Astrocyte of the spinal cord (primary cell): Measurements from ENCODE around the gene SMARCC2.

ENCODE experiments used
- DNase-seq: peaks from one replicate; pipeline ENCODE4 v3.0.0; 2011; ENCODE audit warnings: low read depth, low spot score
- H3K4me3 ChIP-seq: 2 replicates; pipeline ENCODE4 v1.5.1; 2011; ENCODE audit warnings: low read depth, mild to moderate bottlenecking, low read length, moderate library complexity
- in situ Hi-C: cut with HindIII; loops from 2 replicates; pipeline ENCODE4 v1.10.0; 2017; ENCODE audit warnings: low sequenced_read_pairs
- TF ChIP-seq, protein P1 (sequence below): IDR thresholded peaks from 2 replicates; pipeline ENCODE4 v1.5.1; 2012; ENCODE audit warnings: low read depth, mild to moderate bottlenecking, low read length, inconsistent platforms

SMARCC2 gene

DNA sequence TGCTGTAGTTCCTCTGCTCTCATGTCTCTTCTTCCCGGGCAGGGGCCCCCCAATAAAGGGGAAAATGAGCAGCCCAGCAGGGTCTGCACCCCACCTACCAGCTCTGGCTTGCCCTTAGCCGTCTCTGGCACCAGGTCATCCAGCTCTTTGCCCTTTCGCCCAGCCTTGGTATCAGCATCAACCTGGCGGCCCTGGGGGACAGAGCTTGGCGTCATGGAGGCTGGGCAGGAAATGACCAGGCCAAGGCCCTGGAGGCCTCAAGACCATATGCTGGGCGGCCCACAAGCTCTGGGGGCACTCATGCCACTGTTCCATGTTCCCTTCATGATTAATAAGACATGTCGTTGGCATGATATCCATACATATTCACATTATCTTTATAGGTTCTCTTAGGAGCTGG lies 16.4 kb downstream of the SMARCC2 start:
- TF ChIP-seq, protein P1, sequence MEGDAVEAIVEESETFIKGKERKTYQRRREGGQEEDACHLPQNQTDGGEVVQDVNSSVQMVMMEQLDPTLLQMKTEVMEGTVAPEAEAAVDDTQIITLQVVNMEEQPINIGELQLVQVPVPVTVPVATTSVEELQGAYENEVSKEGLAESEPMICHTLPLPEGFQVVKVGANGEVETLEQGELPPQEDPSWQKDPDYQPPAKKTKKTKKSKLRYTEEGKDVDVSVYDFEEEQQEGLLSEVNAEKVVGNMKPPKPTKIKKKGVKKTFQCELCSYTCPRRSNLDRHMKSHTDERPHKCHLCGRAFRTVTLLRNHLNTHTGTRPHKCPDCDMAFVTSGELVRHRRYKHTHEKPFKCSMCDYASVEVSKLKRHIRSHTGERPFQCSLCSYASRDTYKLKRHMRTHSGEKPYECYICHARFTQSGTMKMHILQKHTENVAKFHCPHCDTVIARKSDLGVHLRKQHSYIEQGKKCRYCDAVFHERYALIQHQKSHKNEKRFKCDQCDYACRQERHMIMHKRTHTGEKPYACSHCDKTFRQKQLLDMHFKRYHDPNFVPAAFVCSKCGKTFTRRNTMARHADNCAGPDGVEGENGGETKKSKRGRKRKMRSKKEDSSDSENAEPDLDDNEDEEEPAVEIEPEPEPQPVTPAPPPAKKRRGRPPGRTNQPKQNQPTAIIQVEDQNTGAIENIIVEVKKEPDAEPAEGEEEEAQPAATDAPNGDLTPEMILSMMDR, result no peak
- in situ Hi-C loops, result no loop called here
- no peak for DNase-seq

DNA sequence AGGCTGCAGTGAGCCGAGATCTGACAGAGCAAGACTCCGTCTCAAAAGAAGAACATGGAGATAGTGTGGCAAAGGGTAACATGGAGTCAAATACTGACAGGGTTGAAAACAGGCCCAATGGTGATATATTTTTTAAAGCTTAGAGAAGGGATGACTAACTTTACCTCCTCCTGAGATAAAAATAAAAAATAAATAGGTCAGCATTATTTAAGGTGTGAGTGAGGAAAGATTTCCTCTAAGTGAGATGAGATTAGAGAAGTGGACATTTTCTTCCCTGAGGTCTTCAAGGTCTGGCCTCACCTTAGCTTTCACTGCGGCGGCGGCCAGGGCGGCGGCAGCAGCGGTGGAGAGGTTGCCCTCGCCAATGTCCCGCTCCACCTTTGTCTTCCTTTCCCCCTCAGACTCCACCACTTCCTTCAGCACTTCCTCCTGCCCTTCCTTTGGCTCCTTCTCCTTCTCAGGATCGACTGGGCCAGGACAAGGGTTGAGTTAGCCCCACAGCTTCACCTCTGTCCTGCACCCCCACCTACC lies 20.0 kb downstream of the SMARCC2 start:
- no peak overlapping the region for H3K4me3 ChIP-seq
- in situ Hi-C loops, result no loop called here
- no peak for DNase-seq
- TF ChIP-seq, protein P1, result no peak

More for the DNA sequence above, 16.4 kb downstream of the SMARCC2 start:
- no peak overlapping the region for H3K4me3 ChIP-seq

DNA sequence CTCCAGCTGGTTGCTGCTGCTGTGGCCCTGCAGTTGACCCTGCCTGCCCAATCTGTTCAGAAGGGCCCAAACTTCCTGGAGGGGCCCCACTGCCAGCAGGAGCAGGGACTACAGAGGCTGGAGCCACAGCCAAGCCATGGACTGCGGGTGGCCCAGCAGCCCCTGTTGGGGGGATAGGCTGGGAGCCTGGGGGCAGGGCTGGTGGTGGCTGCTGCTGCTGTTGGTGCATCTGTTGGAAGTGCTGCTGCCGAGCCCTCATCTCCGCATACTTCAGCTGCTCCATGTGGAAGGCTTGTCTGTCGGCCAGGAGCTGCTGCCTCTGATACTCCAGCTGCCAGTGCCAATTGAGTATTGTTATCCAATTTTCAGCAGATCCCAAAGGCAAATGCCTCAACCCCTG lies 23.9 kb downstream of the SMARCC2 start:
- DNase-seq, result no peak
- TF ChIP-seq, protein P1, result no peak
- in situ Hi-C loops, result no loop called here
- H3K4me3 ChIP-seq, result no peak overlapping the region

DNA sequence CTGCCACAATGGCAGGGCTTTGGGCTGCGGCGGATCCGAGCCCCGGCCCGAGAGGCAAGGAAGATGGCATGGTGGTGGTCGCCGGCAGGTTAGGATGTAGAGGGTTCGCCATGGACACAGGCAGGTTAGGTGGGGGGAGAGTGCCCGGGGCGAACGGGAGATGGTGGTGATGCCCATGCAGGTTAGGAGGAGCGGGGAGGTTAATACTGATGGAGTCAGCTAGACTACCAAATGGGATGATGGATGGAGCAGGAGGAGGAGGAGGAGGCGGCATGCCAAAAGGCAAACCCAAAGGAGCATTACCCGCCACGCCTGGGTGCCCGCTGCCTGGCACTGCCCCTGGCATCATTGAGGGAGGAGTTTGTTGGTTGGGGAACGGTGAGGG lies 24.9 kb downstream of the SMARCC2 start:
- H3K4me3 ChIP-seq, result no peak overlapping the region
- DNase-seq, result no peak
- TF ChIP-seq, protein P1, result no peak
- in situ Hi-C loops, result no loop called here

DNA sequence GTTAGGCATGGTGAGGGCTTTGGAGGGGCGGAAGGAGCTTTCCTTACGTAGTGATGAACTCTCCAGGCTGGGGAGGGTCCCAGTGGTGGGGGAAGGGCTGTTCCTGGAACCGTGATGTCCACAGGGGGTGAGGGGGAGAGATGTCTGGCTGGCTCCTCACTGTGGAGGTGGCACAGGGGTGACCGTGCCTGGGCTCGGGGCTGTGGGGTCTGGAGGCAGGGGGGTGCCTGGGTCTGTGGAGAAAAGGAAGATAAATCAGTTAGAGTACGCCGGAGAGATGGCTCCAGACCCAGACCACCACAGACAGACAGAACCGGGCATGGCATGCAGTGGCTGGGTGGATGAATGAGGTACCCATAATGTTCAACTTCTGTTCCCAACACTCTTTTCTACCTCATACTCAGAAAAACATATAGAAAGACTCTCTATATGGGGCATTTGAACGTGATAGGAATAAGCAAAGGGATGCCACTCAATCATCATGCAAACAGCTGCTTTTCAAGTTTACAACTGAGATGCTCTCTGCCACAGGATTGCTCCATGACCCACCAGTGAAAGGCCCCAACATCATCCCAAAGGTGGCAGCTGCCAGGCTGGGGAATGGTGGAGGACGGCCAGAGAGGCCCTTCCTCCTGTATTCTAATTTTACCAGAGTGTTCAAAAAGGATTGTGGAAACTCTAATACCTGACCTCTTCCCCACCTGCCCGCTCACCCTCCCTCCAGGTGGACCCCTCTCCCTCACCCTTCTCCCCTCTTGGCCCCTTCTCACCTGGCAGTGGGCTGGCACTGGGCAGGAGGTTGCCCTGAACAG lies 25.5 kb downstream of the SMARCC2 start:
- in situ Hi-C loops, result no loop called here
- DNase-seq, result no peak

DNA sequence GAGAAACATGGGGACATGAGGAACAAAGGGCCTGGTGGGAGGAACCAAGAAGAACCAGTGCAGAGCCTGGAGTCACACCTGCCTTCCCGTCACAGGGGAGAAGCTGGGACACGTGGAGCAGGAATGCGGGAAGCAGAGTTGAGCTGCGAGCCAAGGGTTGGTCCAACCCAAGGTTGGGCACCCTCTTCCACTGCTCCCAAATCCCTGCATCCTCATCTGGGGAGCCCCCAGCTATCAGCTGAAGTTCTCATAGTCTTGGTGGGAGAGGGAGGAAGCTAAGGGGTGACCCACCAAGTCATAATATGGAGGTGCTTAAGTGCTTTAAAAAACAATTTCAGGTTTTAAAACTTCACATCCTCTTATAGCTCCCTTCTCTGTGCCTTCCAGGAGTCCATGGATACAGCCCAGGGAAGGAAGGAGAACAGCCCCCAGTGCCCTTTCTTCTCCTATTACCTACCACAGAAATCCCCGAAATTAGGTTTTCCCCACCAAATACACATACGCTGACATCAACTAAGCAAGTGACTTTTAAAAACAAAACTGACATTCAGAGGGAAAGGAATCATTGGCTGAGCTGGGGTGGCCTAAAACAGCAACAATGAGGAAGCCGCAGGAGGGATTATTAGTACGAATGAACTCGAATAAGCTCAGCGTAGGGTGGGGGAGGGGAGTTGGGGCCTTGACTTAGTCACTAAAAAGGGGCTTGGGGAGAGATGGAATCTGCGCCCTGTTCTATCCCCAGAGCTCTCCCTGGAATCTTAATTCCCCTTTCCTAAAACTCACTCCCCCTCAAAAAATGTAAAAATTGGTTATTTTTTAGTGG lies 26.6 kb downstream of the SMARCC2 start:
- in situ Hi-C loops, result no loop called here
- TF ChIP-seq, protein P1, result no peak

More for the DNA sequence above, 25.5 kb downstream of the SMARCC2 start:
- TF ChIP-seq, protein P1, result no peak
- H3K4me3 ChIP-seq, result no peak overlapping the region

More for the DNA sequence above, 26.6 kb downstream of the SMARCC2 start:
- no peak overlapping the region for H3K4me3 ChIP-seq
- no peak for DNase-seq
